GM18526 (cell line): ENCODE data around the gene IL22RA1.

Experiments
- POLR2A ChIP-seq: IDR thresholded peaks from 3 replicates; pipeline ENCODE4 v1.6.1; 2011; ENCODE audit not compliant: insufficient read length; ENCODE audit errors: extremely low read depth

The IL22RA1 gene

GRCh38 chr1:24117722-24118409 is 25.1 kb downstream of the IL22RA1 start:
- no peak for TF ChIP-seq POLR2A

GRCh38 chr1:24117132-24117531 is 25.8 kb downstream of the IL22RA1 start:
- no peak for TF ChIP-seq POLR2A

GRCh38 chr1:24114753-24115152 is 28.2 kb downstream of the IL22RA1 start:
- TF ChIP-seq POLR2A: no peak

DNA sequence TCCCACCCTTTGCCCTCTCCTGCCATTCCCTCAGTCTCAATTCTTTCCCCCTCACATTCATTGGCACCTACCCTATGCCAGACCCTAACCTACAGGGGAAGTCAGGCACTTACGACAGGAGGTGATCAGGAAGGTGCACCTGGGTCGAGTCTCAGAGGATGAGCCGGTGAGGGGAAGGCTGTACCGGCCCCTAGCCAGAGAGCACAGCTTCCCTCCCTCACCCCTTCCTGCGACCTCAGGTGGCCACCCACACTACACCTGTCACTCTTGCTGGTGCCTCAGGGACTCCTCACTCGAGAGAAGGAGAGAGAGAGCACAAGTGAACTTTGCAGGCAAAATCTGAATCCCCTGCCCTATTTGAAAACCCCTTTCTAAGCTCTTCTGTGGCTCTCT is 29.3 kb downstream of the IL22RA1 start:
- TF ChIP-seq POLR2A: no peak

DNA sequence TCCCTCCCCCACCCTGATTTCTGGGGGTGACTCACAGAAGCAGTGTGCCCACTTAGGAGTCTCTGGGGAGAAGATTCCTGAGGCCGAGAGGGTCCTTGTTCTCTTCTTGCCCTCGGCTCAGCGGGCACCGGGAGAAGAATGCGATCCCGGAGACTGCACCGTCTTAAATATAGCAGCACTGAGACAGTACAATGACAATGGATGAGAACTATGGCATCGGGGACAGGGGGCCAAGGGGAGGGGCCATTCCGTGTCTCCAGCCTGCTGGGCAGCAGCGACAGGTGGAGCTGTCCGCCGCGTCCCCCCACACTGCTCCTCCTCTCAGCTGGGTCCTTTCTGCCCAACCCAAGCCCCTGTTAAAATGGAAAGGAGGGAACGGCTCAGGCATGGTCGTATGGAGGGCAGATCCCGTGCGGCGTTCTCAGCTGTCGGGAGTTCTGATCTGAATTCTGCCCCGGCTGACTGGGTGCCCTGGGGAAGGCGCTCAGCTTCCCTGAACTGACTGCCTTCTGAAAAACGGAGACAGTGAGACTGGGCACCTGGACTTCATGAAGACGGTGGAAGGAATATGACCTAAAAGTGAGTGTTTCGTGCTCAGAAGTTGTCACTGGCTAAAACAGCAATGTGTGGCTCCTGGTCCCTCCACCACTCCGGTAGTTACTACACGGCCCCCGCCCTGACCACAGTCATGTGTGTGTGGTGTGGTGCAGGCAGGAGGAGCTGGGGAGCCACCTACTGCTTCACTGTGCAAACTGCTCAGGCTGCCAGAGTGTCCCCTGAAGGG is 30.8 kb downstream of the IL22RA1 start, which contains the start of gene MYOM3:
Gene MYOM3 (minus strand): TSS at position 140 of the 784 bp plus-strand sequence. CDS start 3,499 bp downstream, outside the sequence.
- TF ChIP-seq POLR2A: no peak

- TF ChIP-seq POLR2A: no peak
These were observed 31.5 kb downstream of the IL22RA1 start for GRCh38 chr1:24111262-24111995.

GRCh38 chr1:24110642-24111261 is 32.2 kb downstream of the IL22RA1 start:
- no peak for TF ChIP-seq POLR2A

- TF ChIP-seq POLR2A: no peak
These were observed 33.1 kb downstream of the IL22RA1 start for GRCh38 chr1:24109686-24110475.

GRCh38 chr1:24109166-24109483 is 33.8 kb downstream of the IL22RA1 start:
- no peak for TF ChIP-seq POLR2A

DNA sequence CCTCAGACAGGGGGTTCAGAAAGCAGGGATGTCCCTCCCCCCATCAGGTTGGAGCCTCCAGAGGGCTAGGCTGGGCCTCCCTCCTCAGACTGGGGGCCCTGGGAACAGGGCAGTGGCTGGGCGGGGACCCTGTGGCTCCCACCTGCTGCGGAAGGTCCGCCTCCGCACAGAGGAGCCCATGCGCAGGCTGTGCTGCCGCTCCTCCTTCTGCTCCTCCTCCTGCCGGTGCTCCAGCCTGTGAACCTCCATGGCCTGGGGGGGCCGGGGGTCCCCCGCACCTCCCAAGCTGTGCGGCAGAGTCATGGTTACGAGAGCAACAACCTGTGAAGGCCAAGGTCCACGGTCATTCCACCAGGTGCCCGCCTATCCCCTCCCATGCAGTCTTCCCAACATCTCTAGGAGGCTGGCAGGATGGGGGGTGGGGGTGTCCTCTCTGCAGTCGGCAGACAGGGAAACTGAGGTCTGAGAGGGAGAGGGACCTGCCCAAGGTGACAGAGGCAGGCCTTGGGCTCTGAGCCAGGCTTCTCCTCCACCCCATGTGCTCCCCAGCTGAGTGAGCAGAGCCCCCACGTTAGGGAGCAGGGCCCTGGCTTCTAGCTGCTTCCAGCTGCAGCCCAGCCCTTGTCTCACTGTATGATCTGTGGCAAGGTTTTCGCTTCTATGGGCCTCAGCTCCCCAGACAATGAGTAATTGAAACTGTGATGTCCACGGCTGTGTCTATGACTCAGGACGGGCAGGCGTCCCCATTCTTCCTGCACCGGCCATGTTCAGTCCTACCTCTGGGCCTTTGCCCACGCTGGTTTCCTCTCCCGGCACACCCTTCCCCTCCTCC is 34.4 kb downstream of the IL22RA1 start:
- TF ChIP-seq POLR2A: no peak

GRCh38 chr1:24107462-24108138 is 35.3 kb downstream of the IL22RA1 start:
- TF ChIP-seq POLR2A: no peak

DNA sequence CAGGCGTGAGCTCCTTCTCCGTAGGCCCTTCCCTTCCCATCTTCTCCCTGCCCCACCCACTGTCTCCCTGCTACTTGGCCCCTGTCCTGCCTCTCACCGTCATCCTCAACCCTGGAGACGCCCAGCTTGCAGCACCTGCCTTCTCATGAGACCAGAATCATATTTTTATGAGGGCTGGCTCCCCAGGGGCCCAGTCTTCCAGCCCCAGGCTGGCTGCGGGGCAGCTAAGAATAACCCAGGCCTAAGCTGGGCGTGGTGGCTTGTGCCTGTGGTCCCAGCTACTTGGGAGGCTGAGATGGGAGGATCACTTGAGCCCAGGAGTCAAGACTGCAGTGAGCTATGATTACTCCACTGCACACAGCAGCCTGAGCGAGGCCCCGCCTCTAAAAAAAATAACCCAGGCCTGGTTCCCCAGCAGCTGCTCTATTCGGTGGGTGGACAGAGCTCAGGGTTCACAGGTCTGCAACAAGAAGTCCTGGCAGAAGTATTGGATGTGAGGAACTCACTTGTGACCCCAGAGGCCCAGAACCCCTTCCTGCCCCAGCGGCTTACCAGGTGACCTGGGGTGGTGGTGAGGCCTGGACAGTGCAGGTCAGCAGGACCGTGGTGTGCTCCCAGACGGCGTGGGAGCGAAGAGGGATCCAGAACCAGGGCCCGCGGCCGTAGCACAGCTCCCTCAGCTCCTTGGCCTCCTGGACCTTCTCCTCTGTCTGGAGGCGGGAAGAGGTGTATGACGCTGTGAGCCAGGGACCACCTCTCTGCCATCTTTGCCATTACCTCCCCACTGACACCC is 37.4 kb downstream of the IL22RA1 start:
- TF ChIP-seq POLR2A: no peak

- TF ChIP-seq POLR2A: no peak
These were observed 38.1 kb downstream of the IL22RA1 start for GRCh38 chr1:24104854-24105253.
